Left ventricle myocardium inferior (tissue), 1 donor: Measurements from ENCODE around the gene PRR36. TPM values are rescaled to one million over a fixed set of nuclear protein-coding genes. Genes with fewer than 3 reads are reported as not detected.

Experiments
- DNase-seq: peaks from one replicate; pipeline ENCODE4 v3.0.0-alpha.2; 2020
- H3K27ac ChIP-seq: fragments of 200-600 bp; replicated peaks from 2 replicates; pipeline ENCODE4 v1.8.0; 2021
- H3K27me3 ChIP-seq: fragments of 200-600 bp; 2 replicates; pipeline ENCODE4 v1.8.0; 2021; ENCODE audit warnings: low read depth
- H3K36me3 ChIP-seq: fragments of 200-600 bp; 2 replicates; pipeline ENCODE4 v1.8.0; 2021
- H3K4me1 ChIP-seq: fragments of 200-600 bp; 2 replicates; pipeline ENCODE4 v1.8.0; 2021
- H3K4me3 ChIP-seq: fragments of 200-600 bp; 2 replicates; pipeline ENCODE4 v1.8.0; 2021; ENCODE audit warnings: mild to moderate bottlenecking, moderate library complexity
- H3K9me3 ChIP-seq: fragments of 200-600 bp; replicated peaks from 2 replicates; pipeline ENCODE4 v1.8.0; 2021
- intact Hi-C: fragments of 100-400 bp; cut with micrococcal nuclease; formaldehyde crosslinking; loops from one replicate; pipeline ENCODE4 v1.11.0; 2022
- total RNA-seq: library from RNA; stranded (reverse); fragmentation: NEBNext Ultra II Directional; extraction: Animal tissue kit (Norgen Biotek cat#: 25700); gene quantifications from one replicate; pipeline ENCODE4 v1.2.1, GENCODE V29; 2021
- TF ChIP-seq, protein P1 (sequence below): fragments of 200-600 bp; IDR thresholded peaks from 2 replicates; pipeline ENCODE4 v1.8.0; 2021; ENCODE audit warnings: antibody characterized with exemption, mild to moderate bottlenecking, borderline replicate concordance
- donor health status: DM: no; HTN: yes; CAD: no; lungs with severe emphysema.

The PRR36 gene
- total RNA-seq, 1 donor from 2014 or later, result not detected

DNA sequence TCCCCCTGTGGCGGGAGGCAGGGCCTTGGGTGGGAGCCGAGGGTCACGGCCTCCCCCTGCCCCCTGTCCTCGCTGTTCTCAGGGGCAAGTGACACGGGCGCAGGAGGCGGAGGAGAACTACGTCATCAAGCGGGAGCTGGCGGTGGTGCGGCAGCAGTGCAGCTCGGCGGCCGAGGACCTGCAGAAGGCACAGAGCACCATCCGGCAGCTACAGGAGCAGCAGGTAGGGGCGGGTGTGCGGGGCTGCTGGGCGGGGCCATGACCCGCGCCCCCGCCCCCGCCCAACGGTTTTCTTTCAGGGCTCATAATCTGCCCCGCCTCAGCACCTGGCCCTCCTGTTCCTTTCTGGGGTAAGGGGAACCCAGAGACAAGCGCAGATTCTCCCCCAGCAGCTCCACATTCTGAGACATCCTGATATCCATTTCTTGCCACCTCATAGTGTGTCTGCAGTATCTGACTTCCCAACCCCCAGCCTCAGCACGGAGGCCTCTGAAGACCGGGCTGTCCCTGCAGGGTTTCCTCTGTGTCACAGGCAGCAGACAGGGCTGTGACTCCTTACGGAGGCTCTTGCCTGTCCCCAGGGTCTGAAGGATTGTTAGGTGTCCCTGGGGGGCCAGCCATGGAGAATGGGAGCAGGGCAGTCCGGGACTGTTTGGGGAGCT, 15.9 kb downstream of the PRR36 start:
- H3K4me1 ChIP-seq, result peaks cover 22% of the 10 kb centered on the region
- H3K27me3 ChIP-seq, result peaks cover 18% of the 10 kb centered on the region
- H3K27ac ChIP-seq, result no peak overlapping the region
- H3K36me3 ChIP-seq, result peaks cover 8% of the 10 kb centered on the region
- no peaks in the 10 kb centered on the region for H3K9me3 ChIP-seq
- TF ChIP-seq, protein P1, sequence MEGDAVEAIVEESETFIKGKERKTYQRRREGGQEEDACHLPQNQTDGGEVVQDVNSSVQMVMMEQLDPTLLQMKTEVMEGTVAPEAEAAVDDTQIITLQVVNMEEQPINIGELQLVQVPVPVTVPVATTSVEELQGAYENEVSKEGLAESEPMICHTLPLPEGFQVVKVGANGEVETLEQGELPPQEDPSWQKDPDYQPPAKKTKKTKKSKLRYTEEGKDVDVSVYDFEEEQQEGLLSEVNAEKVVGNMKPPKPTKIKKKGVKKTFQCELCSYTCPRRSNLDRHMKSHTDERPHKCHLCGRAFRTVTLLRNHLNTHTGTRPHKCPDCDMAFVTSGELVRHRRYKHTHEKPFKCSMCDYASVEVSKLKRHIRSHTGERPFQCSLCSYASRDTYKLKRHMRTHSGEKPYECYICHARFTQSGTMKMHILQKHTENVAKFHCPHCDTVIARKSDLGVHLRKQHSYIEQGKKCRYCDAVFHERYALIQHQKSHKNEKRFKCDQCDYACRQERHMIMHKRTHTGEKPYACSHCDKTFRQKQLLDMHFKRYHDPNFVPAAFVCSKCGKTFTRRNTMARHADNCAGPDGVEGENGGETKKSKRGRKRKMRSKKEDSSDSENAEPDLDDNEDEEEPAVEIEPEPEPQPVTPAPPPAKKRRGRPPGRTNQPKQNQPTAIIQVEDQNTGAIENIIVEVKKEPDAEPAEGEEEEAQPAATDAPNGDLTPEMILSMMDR, result no peak
- intact Hi-C loops, result no loop called here
- H3K4me3 ChIP-seq, result no peak overlapping the region
- DNase-seq, result no peak

DNA sequence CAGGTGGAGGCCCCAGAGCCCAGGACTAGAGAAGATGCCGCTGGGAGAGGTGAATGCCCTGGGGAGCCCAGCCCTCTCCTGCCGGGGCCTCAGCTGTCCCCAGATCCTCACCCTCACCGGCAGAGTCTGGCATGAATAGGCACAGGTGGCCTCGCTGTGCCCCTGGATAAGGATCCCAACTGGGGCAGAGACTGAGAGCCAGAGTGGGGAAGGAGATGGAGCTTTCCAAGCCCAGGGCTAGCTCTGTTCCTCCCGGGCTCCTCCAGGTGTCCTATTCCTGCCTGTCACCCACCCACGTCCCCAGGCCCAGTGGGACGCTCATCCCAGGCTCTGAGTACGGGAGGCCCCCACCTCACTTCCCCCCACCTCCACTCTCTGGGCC, 16.5 kb downstream of the PRR36 start:
- TF ChIP-seq, protein P1, result no peak
- peaks cover 8% of the 10 kb centered on the region for H3K36me3 ChIP-seq
- no peak overlapping the region for H3K4me3 ChIP-seq
- H3K9me3 ChIP-seq, result no peaks in the 10 kb centered on the region
- H3K27me3 ChIP-seq, result peaks cover 13% of the 10 kb centered on the region
- intact Hi-C loops, result no loop called here
- no peak overlapping the region for H3K27ac ChIP-seq
- H3K4me1 ChIP-seq, result peaks cover 22% of the 10 kb centered on the region
- no peak for DNase-seq

DNA sequence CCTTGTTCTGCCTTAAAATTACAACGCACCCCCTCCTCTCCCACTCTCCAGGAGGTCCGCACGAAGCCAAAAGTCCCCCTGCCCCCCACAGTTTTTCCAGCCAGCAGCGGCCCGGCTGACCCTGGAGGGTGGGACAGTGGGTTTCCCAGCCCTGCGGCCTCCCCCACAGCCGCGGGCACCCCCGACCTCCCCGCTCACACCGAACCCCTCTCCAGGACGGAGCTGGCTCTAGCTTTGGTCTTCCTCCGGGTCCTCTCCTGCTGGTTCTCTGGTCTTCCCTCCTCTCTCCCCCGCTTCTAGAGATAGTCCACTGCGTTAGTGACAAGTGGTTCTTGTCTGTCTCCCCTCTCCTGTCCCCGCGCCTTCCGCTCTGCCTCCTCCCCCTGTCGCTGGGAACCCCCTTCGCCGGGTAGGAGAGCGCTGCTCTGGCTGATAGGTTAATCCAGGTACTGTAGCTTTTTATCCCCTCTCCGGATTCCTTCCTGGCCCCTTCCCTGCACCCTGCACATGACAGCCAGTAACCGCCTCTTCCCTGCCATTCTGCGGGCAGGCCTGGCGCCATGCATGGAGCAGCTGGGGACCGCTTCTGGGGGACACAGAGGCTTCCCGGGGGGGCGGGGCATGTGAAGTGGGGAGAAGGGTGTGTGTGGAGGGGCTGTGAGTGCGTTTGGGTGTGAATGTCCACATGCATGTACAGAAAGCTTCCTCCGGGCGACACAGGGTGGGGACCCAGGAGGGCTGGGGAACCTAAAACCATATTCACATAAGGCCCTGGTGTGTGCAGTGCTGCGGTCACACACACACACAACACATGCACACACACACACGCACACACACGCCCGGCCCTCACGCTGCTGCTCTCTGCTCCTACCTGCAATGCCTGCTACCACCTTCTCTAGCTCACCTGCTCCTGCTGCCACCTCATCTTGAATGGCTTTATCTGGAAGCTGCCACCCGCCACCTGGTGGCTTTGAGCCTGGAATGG, 17.2 kb downstream of the PRR36 start:
- intact Hi-C loops, result no loop called here
- DNase-seq, result no peak
- TF ChIP-seq, protein P1, result no peak

DNA sequence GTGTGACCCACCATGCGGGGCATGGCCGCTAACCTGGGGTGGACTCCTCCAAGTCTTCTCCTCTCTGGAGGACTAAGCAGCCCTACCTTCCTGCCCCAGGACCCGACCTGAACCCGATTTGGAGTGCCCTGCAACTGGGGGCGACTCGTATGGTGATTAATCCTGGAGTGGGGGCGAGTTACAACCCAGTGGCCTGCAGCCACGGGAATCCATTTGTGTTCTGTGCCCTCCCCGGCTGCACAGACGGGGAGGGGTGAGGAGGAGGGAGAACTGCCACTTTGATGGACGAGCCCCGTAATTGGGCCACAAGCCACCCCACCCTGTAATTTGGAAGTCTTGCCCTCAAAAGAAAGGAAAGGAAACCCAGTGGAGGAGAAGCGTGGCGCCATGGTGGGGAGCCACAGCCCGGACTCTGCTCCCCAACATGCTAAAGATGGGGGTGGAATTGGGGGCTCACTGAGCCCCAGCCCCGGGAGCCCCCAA, 18.0 kb downstream of the PRR36 start:
- Histone ChIP-seq H3K4me3 (no peak overlapping the region), H3K36me3 (peaks cover 8% of the 10 kb centered on the region), H3K4me1 (peaks cover 9% of the 10 kb centered on the region), H3K27me3 (no peaks in the 10 kb centered on the region), H3K27ac (no peak overlapping the region), H3K9me3 (no peaks in the 10 kb centered on the region)
- TF ChIP-seq, protein P1, result no peak
- intact Hi-C loops, result no loop called here
- no peak for DNase-seq

More for the DNA sequence above, 17.2 kb downstream of the PRR36 start:
- Histone ChIP-seq H3K36me3 (peaks cover 8% of the 10 kb centered on the region), H3K4me1 (peaks cover 17% of the 10 kb centered on the region), H3K27ac (no peak overlapping the region), H3K4me3 (no peak overlapping the region), H3K27me3 (peaks cover 8% of the 10 kb centered on the region), H3K9me3 (no peaks in the 10 kb centered on the region)

DNA sequence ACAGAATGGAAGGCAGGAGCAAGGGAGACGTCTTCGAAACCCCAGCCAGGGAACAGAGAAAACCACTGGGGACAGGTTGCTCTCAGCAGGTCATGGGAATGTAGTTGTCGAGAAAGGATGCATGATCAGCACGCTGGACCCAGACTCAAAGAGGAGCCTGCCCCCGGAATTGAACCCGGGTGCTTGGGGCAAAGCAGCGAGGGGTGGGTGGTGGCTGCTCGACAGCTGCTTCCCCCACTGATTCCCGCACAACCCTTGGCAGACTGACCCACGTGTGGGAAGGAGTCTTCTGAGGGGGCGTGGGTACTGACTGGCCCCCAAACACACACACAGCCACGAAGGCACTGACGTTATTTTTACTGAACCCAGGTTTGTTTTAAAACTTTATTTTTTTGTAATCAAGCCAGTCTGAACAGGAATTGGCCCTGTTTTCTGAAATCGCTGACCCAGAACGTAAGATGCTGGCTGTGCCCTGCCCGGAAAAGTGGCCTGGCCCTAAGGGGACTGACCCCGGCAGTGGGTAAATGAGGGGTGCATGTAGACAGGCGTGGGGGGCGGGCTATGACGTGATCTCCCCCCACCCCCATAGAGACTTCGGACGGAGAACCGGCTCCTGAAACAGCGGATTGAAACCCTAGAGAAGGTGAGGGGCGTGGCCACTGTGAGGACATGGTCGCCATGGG, 18.6 kb downstream of the PRR36 start:
- DNase-seq, result no peak
- Histone ChIP-seq H3K4me3 (no peak overlapping the region), H3K9me3 (no peaks in the 10 kb centered on the region), H3K27me3 (no peaks in the 10 kb centered on the region), H3K27ac (no peak overlapping the region), H3K36me3 (peaks cover 8% of the 10 kb centered on the region), H3K4me1 (peaks cover 5% of the 10 kb centered on the region)
- intact Hi-C loops, result no loop called here
- TF ChIP-seq, protein P1, result no peak
